Activated CD4-positive, CD25-positive, alpha-beta regulatory T cell treated with anti-CD3 and anti-CD28 coated beads, Interleukin-2, amount 50 U/mL, for 24 hours (primary cell): Measurements from ENCODE around the gene SMPD1.

ENCODE experiments used
- ATAC-seq, 2 donors: fragments of 150-1000 bp; cut with Tn5 transposase; one replicate each; pipeline ENCODE4 v1.10.0; 2021; ENCODE audit warnings: mild to moderate bottlenecking in 1 of 2, moderate library complexity in 1 of 2

The SMPD1 gene

DNA sequence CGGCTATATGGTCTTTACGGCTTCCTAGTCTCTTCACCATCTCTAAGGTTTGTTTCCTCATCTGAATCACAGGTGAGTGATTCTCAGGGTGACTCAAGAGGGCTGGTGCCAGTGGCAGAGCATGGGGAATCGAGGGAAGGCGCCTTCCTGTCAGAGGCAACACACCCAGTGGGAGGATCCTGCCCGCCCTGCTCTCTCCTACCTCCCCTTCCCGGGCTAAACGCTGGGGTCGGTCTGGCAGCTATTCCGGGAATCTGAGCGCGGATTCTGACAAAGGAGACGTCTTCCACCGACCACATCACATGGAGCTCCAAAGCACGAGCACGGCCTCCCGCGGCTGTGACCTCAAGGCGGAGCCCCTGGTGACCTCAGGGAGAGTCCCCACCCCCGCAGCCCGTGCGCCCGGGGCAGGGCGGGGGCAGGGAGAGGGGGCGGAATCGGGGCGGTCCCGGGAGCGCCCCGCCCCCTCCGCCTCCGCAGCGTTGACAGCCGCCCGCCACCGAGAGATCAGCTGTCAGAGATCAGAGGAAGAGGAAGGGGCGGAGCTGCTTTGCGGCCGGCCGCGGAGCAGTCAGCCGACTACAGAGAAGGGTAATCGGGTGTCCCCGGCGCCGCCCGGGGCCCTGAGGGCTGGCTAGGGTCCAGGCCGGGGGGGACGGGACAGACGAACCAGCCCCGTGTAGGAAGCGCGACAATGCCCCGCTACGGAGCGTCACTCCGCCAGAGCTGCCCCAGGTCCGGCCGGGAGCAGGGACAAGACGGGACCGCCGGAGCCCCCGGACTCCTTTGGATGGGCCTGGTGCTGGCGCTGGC lies at the start of gene SMPD1:
SMPD1 (plus strand) TSS at position 570 of the 813 bp plus-strand sequence; CDS start at position 695, 125 bp downstream.
- peak; percentile 89 to 90 for ATAC-seq

DNA sequence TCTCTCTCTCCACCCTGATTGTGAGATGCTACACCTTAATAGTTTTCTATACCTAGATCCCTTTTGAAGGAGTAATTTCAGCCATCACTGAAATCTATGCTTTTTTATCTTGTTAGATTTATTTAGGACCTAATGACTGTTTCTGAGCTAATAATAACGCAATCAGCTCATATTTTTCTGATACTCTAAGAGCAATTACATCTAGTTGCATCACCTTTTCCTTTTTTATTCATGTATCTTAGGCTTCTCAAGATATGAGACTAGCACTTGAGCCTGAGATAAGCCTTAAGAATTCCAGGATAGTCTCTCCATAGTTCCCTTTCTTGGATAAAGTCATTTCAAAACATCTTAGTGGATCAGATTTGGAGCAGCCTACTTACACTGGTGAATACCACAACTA lies 44.9 kb upstream of the SMPD1 start:
- no peak for ATAC-seq

DNA sequence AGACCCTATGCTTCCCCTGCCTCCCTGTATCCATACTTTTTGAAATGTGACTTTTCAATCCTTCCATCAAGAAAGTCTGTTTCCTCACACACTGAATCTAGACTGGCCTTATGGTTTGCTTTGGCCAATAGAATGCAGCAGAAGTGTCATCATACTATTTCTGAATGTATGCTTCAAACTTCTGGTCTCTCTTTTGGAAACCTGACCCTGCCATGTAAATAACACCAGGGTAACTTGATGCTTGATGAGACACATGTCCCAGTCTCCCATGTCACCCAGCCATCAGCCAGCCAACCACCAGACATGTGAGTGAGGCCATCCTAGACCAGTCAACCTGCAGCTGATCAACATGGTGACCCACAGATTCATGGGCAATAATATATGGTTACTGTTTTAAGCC lies 40.2 kb upstream of the SMPD1 start:
- no peak for ATAC-seq

DNA sequence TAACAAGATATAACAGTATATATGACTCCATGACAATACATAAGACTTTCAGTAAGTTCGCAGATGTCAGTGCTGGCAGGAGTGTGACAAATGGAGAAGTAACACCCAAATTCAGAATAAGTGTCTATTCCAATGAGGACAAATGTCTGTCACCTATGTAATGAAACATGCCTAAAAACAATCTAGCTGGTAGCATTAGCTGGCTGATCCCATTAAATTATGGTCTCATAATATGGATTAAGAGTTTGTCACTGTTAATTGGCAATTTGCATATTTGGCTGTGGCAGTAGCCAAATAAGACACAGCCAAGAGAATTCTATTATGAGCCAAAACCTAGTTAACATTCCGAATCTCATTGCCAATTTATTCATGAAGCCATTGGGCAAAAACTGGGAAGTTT lies 39.8 kb upstream of the SMPD1 start:
- ATAC-seq, result no peak

DNA sequence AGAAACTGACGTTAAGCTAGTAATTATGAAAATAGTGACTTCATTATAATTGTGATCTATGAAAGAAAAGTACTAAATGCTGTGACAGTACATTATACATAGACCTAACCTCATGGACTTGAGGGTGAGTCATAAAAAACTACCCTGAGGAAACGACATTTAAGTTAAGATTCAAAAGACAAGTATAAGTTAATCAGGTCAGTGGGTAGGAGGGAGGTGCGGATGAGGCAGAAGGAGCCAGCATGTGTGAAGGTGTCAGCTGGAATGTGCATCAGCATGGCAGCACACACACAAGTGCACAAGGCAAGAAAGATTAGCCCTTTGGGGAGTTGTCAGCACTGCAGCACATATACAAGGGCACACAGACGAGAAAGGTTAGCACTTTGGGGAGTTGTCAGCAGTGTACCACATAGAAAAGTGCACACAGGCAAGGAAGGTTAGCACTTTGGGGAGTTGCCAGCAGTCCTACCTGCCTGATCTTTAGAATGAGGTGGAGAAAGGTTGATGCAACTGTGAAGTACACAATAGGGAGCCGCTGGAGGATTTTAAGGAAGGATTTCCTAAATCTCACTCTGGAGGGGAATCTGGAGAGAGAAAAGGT lies 38.4 kb upstream of the SMPD1 start:
- peak; percentile 91 to 93 for ATAC-seq

DNA sequence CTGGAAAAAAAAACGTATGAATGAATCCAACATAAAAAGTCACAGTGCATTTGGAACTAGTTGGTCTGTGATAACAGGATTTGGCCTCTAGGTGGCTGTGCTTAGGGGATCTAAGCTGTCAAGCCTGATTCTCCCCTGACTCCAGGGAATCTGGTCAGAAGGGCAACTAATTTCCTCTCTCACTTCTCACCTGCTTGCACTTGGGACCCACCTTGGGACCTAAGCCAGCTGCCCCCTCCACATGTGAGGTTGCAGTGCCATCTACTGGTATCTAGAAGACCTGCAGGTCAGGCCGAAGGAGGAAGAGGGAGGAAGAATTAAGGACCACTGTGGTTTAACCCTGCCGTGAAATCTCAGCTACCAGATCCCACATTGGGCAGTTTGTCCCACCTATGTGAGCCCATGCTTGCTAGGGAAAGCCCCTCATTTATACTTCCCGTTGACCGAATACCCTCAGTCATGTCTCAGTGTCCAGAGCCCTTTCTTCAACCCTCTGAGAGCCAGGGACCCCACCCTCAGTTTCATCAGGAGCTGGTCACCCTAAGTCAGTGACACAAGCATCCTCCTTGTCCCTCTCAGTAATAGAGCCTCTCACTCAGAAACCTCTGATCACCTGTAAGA lies 36.8 kb upstream of the SMPD1 start:
- ATAC-seq, result peak; percentile 14 to 44

DNA sequence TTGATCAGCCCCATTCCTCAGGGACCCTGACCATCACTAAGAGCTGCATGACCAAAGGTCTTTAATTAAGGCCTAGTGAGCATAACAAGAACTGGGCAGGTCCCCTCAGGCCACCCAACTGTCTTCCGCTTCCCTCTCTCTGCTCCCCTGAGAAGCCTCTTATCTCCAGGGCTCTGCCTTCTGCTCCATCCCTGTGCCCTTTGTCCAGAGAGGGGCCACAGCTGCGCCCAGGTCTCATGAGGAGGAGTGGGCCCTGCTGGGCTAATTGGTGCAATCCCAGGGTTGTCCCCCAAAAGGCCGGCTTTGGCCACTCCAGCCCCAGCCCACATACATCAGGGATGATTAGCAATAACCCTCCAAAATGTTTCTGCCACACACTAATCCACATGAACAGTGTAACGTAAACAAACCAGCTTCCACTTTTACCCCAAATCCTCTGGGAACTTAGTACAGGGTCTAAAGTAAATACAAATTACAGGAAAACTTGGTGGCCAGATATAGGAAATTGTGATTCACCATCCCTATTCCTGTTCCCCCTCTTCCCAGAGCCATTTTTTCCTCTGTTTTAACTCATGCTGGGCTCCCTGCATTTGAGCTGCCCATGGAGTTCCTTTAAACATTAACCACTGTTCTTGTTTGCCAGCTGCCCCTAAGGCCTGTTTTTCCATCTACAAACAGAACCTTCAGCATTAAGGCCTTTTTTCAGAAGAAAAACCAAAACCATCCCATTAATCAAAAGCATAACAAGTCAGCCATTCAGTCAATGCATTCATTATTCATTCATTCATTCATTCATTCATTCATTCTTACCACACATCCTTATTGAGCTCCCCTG lies 35.4 kb upstream of the SMPD1 start:
- ATAC-seq, result no peak

DNA sequence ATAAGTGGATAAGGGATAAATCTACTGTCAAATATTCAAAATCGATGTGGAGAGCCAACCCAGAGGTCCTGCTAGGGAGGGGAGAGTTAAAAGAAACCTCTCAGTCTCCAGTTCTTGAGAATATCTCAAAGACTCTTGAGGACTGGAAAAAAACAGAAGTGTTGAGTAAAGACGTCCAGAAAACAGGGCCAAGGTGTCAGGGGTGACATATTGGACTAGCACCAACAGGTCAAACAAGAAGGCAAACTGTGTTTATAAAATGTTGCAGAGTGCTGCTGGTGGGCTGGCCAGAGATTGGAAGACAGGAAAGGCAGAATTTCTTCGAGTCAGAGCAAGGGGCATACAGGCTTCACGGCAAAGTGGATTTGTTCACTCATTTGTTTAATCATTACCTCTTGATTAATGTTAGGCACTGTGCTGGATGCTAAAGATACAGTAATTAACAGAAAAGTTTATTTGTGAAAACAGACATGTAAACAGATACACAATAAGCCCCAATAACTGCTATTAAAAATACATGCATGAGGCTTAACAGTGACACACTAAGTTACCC lies 33.7 kb upstream of the SMPD1 start:
- ATAC-seq, result no peak

DNA sequence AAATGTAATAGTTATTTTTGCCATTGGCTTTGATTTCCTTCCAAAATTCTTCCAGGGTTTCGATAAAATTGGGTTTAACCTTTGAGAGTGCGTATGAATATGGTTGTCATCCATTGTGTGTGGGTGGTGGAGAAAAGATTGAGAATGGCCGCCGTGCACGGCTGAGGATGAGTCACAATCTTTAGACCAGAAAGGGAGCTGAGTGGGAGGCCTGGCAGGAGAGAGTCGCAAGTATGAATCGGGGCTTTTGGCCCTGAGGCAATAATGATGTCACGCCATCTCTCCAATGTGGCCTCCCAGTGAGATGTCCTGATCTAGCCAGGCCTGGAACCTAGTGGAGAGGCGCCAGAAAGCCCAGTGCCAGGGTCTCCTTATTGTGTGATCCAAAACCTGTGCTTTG lies 33.1 kb upstream of the SMPD1 start:
- ATAC-seq, result peak; percentile 80 to 87

DNA sequence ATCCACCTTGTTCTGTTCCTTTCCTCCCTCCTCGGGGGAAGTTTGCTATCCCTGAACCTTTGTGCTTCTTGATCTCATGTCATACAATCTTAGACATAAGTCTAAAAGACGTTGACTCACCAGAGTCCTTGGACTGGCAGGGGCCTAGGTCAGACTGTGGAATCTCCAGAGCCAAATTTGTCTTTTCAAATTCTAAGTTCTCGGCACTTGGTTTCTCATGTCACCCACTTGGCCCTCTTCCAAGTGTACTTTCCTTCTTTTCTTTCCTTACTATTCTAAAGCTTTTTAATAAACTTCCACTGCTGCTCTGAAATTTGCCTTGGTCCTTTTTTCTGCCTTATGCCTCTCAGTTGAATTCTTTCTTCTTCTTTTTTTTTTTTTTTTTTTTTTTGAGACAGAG lies 30.1 kb upstream of the SMPD1 start:
- no peak for ATAC-seq

DNA sequence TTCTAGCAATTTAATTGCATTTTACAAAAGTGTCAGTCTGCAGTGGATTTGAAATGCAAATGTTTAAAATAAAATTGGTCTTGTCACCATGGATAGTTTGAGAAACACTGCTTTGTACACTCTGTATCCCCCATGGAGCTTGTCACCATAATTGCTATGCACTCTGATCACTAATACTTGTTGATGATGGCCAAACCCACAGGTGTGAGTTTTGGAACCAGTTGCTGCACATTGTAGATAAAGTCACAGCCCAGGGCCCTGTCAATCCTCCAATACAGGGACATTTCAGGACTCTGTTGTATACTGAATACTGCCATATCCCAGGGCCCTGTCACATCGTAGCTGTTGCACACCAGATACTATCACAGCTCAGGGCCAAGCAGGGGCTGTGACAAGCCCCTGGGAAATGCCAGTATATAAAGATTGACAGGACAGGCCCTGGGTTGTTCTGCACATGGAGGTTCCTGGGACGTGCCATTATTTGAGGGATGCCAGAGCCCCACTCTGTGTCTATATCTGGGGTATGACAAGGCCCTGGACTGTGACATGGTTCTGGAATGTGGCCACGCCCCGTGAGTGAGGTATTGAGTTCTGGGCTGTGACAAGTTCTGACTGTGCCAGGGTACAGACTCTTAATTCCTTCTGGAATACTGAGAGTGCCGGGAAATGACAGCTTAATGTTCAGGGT lies 27.9 kb upstream of the SMPD1 start:
- ATAC-seq, result no peak

DNA sequence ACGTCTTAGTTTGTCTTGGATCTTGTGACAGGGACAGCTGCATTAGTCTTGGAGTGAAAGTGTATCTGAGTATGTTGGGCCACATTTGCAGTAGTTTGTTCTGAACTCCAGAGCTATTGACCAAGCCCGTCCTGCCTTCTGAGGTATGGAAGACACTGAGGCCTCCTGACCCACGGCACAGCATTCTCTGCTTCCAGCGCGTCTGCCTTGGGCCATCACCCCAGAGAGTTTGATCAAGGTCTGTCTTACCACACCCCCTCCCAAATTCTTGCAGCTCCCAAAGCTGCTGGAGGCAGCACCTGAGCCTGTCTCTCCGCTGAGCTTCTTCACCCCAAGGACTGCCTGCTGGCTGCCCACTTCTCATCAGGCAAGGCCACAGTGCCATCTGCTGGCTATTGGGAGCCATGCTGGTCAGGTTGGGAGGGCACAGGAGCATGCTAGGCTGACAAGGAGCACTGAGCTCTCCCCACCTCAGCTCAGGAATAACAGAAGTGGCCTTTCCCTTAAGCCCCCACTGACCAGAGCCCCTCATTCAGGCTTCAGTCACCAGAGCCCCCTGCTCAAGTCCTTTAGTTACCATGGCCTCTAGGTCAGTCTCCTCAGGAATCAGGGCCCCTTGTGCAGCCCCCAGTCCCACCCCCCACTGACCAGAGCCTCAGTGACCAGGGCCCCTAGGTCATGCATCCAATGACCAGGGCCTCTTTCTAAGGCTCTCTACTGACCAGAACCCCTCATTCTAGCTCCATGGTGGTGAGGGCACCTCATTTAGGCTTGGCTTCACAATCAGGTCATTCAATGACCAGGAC lies 27.2 kb upstream of the SMPD1 start:
- ATAC-seq, result peak; percentile 83 to 85

DNA sequence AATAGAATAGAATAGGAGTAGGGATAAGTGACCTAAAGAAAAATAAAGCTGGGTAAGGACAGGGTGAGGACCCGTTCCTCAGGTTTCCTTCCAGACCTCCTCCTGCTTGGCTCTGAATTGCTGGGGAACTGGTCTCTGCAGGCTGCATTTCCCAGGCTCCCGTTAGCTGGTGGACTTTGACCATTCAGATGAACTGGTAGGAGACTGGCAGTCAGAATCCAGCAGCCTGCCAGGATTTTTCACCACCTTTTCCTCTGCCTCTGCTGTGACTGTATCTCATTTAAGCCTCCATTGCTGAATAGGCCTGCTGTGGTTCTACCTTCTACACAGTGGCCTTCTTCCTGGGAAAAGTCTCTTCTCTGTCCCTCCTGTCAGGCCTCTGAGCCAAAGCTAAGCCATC lies 24.6 kb upstream of the SMPD1 start:
- ATAC-seq, result no peak

DNA sequence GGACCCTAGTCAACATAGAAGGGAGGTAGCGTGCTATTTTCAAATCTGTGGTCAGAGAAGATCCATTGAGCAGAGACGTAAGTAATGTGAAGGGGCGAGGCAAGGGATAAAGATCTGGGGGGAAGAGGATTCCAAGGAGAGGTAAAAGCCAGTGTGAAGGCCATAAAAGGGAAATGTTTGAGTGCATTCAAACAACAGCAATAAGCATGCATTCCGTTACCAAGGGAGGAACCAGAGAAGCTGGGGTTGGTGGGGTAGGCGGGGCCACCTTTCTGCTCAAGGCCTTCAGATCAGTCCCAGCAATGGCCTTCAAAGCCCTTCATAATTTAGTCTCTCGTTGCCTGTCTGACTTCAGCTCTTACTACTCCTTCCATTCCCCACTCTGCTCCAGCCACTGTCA lies 18.4 kb upstream of the SMPD1 start:
- ATAC-seq, result no peak

DNA sequence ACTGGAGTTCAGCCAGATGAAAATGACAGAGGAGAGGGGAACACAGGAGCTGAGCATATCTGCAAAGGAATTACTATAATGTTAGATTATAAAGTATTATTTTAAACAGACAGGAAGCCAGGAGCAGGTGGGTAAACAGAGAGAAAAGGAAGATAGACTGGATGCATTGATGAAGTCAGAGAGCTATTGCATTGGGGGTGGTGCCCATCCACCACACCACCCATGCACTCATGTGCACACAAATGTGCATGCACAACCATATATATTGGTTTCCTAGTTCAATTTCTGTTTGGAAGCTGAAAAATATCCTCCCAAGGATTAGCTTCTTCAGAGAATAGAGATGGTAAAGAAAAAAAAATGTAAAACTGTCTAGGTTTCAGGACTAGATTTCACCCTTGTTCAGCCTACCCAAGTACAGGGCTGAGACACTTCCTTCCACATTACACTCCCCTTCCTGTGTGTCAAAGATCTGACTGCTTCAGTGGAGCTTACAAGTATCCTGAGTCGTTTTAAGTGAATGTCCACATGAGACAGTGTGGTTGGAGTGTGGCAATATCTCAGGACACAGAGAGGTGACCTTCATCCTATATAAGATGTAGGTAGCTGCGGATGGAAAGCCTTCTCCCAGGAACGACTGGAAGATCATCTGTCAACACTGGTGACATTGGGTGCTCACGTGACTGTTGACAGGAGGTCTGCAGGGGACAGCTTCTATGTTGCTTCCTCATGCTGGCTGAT lies 12.2 kb upstream of the SMPD1 start:
- peak in 1 of 2 donors; percentile 53 for ATAC-seq

DNA sequence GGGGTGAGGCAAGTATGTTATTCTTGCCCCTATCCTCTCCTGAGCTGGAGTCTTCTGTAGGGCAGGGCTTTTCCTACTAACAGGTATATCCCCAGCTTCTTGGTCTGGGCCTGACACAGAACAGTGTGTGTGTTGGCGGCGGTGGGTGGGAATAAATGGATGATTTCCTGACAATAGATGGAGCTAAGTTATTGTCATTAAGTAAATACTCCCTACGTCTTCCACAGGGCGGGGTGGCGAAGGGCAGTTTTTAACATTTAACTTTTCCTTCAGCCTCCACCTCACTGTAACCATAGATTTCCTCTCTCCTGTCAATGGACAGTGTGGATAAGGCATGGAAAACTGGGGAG lies 11.7 kb upstream of the SMPD1 start:
- ATAC-seq, result no peak

DNA sequence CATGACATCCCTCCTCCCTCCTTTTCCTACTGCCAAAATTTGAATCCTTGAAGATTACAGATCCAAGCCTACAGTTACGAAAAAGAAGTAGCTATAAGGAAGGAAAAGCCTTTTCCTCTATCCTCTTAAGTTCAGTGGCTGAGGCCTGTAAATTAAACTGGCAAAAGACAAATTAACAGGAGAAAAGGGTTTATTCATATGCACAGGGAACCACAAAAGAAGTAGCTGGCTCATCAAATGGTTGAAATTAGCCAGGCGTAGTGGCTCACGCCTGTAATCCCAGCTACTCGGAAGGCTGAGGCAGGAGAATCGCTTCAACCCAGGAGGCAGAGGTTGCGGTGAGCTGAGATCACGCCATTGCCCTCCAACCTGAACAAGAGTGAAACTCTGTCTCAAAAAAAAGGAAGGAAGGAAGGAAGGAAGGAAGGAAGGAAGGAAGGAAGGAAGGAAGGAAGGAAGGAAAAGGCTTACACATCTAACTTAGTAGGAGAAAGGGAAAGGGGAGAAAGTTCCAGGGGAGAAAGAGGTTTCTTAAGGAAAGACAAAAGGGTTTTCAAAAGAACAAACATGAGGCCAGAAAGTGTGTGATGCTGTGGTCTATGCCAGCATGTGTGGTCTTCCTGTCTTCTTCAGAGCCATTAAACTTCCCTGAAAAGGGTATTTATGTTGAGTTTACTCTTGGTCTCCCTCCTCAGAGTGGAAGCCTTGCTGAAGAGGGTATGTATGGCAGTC lies 5.1 kb upstream of the SMPD1 start:
- no peak for ATAC-seq

DNA sequence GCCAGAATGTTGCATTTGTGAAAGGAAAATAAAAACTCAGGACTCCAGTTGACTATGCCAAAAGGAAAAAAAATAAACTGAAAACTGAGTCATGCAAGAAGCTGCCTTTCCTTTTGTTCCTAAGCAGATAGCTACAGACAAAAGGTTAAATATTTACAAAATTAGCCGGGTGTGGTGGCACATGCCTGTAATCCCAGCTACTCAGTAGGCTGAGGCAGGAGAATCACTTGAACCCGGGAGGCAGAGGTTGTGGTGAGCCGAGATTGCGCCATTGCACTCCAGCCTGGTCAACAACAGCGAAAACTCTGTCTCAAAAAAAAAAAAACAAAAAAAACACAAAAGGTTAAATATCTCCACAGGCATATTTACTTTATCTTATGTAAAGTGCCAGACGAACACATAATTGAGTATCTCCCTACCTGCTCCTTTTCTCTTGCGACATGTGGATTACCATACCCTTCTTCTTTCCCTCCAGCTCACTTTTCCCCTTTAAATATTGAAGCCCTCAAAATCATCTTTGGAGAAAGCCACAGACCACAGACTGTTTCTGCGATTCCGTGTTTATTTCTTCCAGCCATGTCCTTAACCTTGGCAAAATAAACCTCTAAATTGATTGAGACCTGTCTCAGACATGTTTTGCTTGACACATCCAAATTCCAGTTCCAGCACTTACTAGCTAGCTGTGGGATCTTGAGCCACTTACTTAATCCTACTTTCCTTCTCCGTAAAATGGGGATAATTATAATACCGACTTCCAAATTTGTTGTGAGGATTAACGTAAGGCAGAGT lies 2.3 kb upstream of the SMPD1 start:
- ATAC-seq, result no peak

DNA sequence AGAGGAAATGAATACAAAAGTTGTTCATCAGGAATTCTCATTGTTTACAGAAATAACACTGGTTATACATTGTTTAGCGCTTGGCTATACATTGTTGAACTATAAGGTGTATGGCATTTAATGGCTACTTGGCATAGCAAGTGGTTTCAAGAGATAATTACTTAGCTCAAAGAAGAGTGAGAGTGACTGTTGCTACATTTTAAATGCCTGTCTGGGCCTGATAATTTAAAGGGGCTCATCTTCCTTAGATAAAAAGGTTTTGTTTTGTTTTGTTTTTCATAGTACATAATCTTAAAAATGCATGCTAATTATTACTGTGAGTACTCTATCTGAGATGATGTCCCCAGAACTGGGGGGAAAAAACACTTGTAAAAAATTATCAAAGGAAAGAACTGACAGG lies 1.5 kb upstream of the SMPD1 start:
- no peak for ATAC-seq
